ENCODE measurements around the gene PANK3. TPM values are rescaled to one million over a fixed set of nuclear protein-coding genes. Genes with fewer than 3 reads are reported as not detected.

PANK3 gene
- total and polyA plus RNA-seq, 10 of the 15 experiments (the other 5 are each of a cell fraction or from before 2014, with no cell fraction given) = 4.7 to 43.7 (median 23.9) TPM

DNA sequence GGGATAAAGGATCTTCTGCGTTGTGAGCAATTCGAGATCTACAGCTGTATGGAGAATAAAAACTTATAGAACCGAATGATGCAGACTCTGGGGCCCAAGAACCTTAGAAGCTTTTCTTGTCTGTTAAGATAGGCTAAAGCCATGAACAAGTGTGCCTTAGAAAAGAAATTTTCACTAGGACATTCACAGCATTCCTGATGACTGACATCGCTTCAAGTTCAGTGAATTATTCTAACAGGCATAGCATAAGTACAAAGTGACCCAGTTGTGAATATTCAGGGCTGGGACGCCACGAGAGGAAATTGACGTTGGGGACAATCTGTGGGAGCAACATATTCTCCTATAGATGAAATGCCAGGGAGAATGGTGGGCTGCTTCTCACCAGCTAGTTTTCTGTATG is 32.0 kb upstream of the PANK3 start (continued):
- TF ChIP-seq MTA2 (IDR thresholded peaks at IDR 0.05; ENCODE audit: low read depth) = no peak
- TF ChIP-seq MEF2A (IDR thresholded peaks at IDR 0.05; ENCODE audit: insufficient read depth, low read depth, low read length) = no peak
- no peak for TF ChIP-seq CREM (IDR thresholded peaks at IDR 0.05; ENCODE audit: low read depth)
- TF ChIP-seq IRF4 (IDR thresholded peaks at IDR 0.05; ENCODE audit: low read depth, low read length) = no peak
- TF ChIP-seq, protein P1, sequence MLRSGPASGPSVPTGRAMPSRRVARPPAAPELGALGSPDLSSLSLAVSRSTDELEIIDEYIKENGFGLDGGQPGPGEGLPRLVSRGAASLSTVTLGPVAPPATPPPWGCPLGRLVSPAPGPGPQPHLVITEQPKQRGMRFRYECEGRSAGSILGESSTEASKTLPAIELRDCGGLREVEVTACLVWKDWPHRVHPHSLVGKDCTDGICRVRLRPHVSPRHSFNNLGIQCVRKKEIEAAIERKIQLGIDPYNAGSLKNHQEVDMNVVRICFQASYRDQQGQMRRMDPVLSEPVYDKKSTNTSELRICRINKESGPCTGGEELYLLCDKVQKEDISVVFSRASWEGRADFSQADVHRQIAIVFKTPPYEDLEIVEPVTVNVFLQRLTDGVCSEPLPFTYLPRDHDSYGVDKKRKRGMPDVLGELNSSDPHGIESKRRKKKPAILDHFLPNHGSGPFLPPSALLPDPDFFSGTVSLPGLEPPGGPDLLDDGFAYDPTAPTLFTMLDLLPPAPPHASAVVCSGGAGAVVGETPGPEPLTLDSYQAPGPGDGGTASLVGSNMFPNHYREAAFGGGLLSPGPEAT (IDR thresholded peaks at IDR 0.05; ENCODE audit: low read depth) = no peak
- TF ChIP-seq EZH2 (IDR thresholded peaks at IDR 0.05; ENCODE audit: borderline replicate concordance, control insufficient read depth, low read depth, low read length) = no peak
- no peak for TF ChIP-seq EED (IDR thresholded peaks at IDR 0.05; ENCODE audit: low read depth)
- no peak for TF ChIP-seq BMI1 (IDR thresholded peaks at IDR 0.05; ENCODE audit: borderline replicate concordance)
- TF ChIP-seq PML (IDR thresholded peaks at IDR 0.05; ENCODE audit: low read length) = no peak
- no peak for TF ChIP-seq FOS (IDR thresholded peaks at IDR 0.05; ENCODE audit: borderline replicate concordance, extremely low read depth, insufficient read length)
- TF ChIP-seq SUPT20H (IDR thresholded peaks at IDR 0.05; ENCODE audit: borderline replicate concordance, control insufficient read depth, low read depth, low read length) = no peak

DNA sequence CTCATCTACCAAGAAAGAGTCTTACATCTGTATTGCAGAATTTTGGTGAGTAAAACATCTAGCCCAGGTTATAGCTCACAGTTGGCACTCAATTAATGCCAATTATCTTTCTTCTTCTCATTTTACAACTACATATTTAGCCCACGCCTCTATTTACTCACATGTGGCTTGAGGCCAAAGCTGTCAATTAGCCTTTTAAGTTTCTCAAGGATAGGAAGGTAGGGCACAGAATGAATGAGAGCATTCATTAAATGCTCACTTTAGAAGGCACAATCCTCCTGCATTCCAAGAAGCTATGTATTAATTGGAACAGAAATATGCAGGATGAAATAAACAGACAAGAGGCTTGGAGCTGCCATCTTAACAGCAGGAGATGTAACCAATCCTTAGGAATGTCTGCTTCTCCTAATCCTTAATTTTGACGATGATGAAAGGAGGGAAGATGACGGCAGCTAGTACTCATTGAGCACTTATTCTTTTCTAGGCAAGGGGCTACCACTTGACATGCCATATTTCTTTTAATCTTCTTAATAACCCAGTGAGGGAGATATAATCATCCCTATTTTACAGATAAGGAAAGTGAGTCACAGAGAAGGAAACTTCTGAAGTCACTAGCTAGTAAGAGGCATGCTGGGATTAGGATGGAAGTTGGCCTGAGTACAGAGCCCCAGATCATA is 30.8 kb upstream of the PANK3 start:
- ChIA-PET RAD21 (ENCODE audit: unreplicated experiment) (no interaction called here), SMC1A (ENCODE audit: uncharacterized antibody, unreplicated experiment) (interaction anchor here (1.0 kb wide), 1 partner anchor 18 kb away, joined by 3 read pairs; no protein-coding TSS in a partner anchor), CTCF (interaction anchor here (0.7 kb wide), 1 partner anchor 1986 kb away, joined by 3 read pairs; no protein-coding TSS in a partner anchor), POLR2A (no interaction called here)
- TF ChIP-seq SUPT20H (IDR thresholded peaks at IDR 0.05; ENCODE audit: borderline replicate concordance, control insufficient read depth, low read depth, low read length) (no peak), ZSCAN29 (IDR thresholded peaks at IDR 0.05) (no peak), NFYB (IDR thresholded peaks at IDR 0.05; ENCODE audit: insufficient read depth, low read depth, low read length) (no peak), FOS (IDR thresholded peaks at IDR 0.05; ENCODE audit: borderline replicate concordance, extremely low read depth, insufficient read length) (no peak), MTA2 (IDR thresholded peaks at IDR 0.05; ENCODE audit: low read depth) (no peak), SMARCA5 (IDR thresholded peaks at IDR 0.05) (no peak), POLR2A (IDR thresholded peaks at IDR 0.05; ENCODE audit: low read depth, low read length) (no peak), GATAD2B (conservative IDR thresholded peaks at IDR 0.05; ENCODE audit: low read depth) (no peak), MYB (IDR thresholded peaks at IDR 0.05; ENCODE audit: borderline replicate concordance, low read depth, low read length) (no peak)
- TF ChIP-seq, protein P2, sequence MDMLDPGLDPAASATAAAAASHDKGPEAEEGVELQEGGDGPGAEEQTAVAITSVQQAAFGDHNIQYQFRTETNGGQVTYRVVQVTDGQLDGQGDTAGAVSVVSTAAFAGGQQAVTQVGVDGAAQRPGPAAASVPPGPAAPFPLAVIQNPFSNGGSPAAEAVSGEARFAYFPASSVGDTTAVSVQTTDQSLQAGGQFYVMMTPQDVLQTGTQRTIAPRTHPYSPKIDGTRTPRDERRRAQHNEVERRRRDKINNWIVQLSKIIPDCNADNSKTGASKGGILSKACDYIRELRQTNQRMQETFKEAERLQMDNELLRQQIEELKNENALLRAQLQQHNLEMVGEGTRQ (IDR thresholded peaks at IDR 0.05; ENCODE audit: borderline replicate concordance, low read depth, low read length) = no peak
- TF ChIP-seq, protein P3, sequence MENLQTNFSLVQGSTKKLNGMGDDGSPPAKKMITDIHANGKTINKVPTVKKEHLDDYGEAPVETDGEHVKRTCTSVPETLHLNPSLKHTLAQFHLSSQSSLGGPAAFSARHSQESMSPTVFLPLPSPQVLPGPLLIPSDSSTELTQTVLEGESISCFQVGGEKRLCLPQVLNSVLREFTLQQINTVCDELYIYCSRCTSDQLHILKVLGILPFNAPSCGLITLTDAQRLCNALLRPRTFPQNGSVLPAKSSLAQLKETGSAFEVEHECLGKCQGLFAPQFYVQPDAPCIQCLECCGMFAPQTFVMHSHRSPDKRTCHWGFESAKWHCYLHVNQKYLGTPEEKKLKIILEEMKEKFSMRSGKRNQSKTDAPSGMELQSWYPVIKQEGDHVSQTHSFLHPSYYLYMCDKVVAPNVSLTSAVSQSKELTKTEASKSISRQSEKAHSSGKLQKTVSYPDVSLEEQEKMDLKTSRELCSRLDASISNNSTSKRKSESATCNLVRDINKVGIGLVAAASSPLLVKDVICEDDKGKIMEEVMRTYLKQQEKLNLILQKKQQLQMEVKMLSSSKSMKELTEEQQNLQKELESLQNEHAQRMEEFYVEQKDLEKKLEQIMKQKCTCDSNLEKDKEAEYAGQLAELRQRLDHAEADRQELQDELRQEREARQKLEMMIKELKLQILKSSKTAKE (IDR thresholded peaks at IDR 0.05; ENCODE audit: low read depth, poor library complexity, severe bottlenecking) = no peak
- Histone ChIP-seq H3K27ac (ENCODE audit: control insufficient read depth, insufficient read depth) (no peak overlapping the region), H3K36me3 (ENCODE audit: control insufficient read depth in 2 of 2, insufficient read depth in 2 of 2, low read length in 1 of 2) (no peaks in the 10 kb centered on the region), H3K27me3 (replicated peaks in 1 of 2; ENCODE audit: control insufficient read depth in 2 of 2, insufficient read depth in 2 of 2, low read length in 1 of 2) (no peaks in the 10 kb centered on the region; a peak in 1 of 4 replicates), H3K4me1 (ENCODE audit: control insufficient read depth, insufficient read depth, low read length) (peaks cover 6% of the 10 kb centered on the region; the same call in 1 of the 2 replicates), H3K4me2 (ENCODE audit: control insufficient read depth, insufficient read depth) (no peak overlapping the region), H3K79me2 (ENCODE audit: control insufficient read depth, insufficient read depth, low read length) (no peaks in the 10 kb centered on the region), H3K4me3 (no peak overlapping the region), H2AFZ (ENCODE audit: control insufficient read depth, low read depth, low read length) (no peak overlapping the region), H3K9me3 (replicated peaks; ENCODE audit: control insufficient read depth, insufficient read depth, low read length) (no peaks in the 10 kb centered on the region), H3K9ac (ENCODE audit: control insufficient read depth, insufficient read depth, low read length) (no peak overlapping the region), H4K20me1 (ENCODE audit: control insufficient read depth, insufficient read depth) (no peaks in the 10 kb centered on the region)
- DNase-seq (ENCODE audit: low read depth, low spot score) (no peak), FAIRE-seq (no peak), ATAC-seq (no peak)
- intact Hi-C loops (cut with micrococcal nuclease; ENCODE audit: unreplicated experiment) (no loop called here), in situ Hi-C loops (cut with MboI) (no loop called here)
- WGBS (ENCODE audit: insufficient coverage, insufficient replicate concordance, low lambda C conversion rate, missing lambda C conversion rate) = 83% methylated on average over 3 of the region's 3 CpGs
- no TSS peak for BruUV-seq (replicated peaks)
